ENCODE results near the gene TSSK6. TPM values are rescaled to one million over a fixed set of nuclear protein-coding genes. Genes with fewer than 3 reads are reported as not detected.

The TSSK6 gene
- 3.4 and 6.4 TPM in 2 replicates for total RNA-seq

GRCh38 chr19:19514881-19515641 is at the start of gene TSSK6:
Gene TSSK6, minus strand, starts transcription at chr19:19515548. Its CDS starts 121 bp downstream, at chr19:19515427.
- Histone ChIP-seq H3K36me3 (ENCODE audit: control insufficient read depth, insufficient read depth, low read length) (no peaks in the 10 kb centered on the region), H3K27me3 (ENCODE audit: control insufficient read depth, insufficient read depth, low read length) (no peaks in the 10 kb centered on the region), H3K4me3 (ENCODE audit: low read depth, low read length) (peak within 1 kb of the TSS; percentile 82)
- no peak for DNase-seq (ENCODE audit: low read depth)
- no peak for TF ChIP-seq CTCF (IDR thresholded peaks at IDR 0.05; ENCODE audit: insufficient read depth, low read length, poor library complexity, severe bottlenecking)

DNA sequence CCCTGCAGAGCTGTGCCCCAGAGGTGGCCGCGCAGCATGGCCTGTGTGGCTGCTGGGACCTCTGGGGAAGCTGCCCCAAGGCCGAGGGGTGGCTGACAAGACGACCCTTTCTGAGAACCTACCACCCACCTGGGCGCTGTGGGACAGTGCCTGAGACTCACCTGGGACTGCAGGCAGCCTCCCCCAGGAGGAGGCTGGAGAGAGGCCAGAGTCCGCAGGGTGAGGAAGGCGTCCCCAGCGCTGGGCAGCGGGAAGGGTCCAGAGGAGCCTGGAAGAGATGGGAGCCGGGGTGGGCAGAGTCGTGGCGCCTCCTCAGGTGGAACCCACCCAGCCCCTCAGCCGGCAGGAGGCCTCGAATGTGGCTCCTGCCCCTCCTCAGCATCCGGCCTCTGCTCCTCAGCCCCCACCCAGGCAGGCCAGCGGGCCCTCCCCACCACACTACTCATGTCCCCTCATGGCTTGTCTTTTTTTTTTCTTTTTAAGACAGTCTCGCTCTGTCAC is 48.0 kb upstream of the TSSK6 start:
- Histone ChIP-seq H3K27me3 (ENCODE audit: control insufficient read depth, insufficient read depth, low read length) (no peaks in the 10 kb centered on the region), H3K4me3 (ENCODE audit: low read depth, low read length) (no peak overlapping the region), H3K36me3 (ENCODE audit: control insufficient read depth, insufficient read depth, low read length) (no peaks in the 10 kb centered on the region)
- TF ChIP-seq CTCF (IDR thresholded peaks at IDR 0.05; ENCODE audit: insufficient read depth, low read length, poor library complexity, severe bottlenecking): no peak
- no peak for DNase-seq (ENCODE audit: low read depth)

DNA sequence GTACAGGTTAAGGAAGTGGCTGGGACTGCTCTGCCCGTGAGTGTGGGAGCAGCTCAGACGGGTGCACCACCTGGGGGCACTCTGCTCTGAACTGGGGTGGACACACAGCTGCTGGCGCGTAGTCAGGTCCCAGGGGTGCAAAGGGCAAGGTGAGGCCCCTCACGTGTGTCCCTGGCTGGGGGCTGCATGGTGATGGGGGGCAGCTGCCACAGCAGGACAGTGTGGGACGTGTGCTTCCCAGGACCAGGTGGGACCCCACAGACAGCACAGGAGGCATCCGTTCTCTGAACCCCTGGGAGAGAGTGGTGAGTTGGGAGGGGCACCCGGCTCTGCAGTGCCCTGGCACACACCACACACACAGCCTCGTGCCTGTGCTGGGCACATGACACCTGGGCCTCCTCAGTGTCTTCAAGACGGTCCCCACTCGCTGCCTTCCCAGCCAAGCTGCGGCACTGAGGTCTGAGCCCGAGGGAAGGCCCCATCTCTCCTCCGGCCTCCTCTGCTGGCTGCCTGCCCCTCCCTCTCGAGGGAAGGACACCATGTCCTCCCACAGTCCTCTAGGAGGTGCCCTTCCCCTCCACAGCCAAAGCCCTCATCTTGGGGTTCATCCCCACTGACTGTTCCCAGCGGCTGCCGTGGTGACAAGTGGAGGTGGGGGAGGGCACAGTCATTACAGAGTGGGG is 47.5 kb upstream of the TSSK6 start:
- no peak for DNase-seq (ENCODE audit: low read depth)
- Histone ChIP-seq H3K36me3 (ENCODE audit: control insufficient read depth, insufficient read depth, low read length) (no peaks in the 10 kb centered on the region), H3K4me3 (ENCODE audit: low read depth, low read length) (no peak overlapping the region), H3K27me3 (ENCODE audit: control insufficient read depth, insufficient read depth, low read length) (no peaks in the 10 kb centered on the region)
- TF ChIP-seq CTCF (IDR thresholded peaks at IDR 0.05; ENCODE audit: insufficient read depth, low read length, poor library complexity, severe bottlenecking): no peak

GRCh38 chr19:19561946-19562664 is 46.8 kb upstream of the TSSK6 start:
- Histone ChIP-seq H3K4me3 (ENCODE audit: low read depth, low read length) (no peak overlapping the region), H3K36me3 (ENCODE audit: control insufficient read depth, insufficient read depth, low read length) (no peaks in the 10 kb centered on the region), H3K27me3 (ENCODE audit: control insufficient read depth, insufficient read depth, low read length) (no peaks in the 10 kb centered on the region)
- no peak for TF ChIP-seq CTCF (IDR thresholded peaks at IDR 0.05; ENCODE audit: insufficient read depth, low read length, poor library complexity, severe bottlenecking)
- DNase-seq (ENCODE audit: low read depth): no peak

GRCh38 chr19:19559931-19560330 is 44.6 kb upstream of the TSSK6 start:
- H3K27me3 ChIP-seq (ENCODE audit: control insufficient read depth, insufficient read depth, low read length): no peaks in the 10 kb centered on the region
- TF ChIP-seq CTCF (IDR thresholded peaks at IDR 0.05; ENCODE audit: insufficient read depth, low read length, poor library complexity, severe bottlenecking): no peak
- no peak overlapping the region for H3K4me3 ChIP-seq (ENCODE audit: low read depth, low read length)
- DNase-seq (ENCODE audit: low read depth): no peak
- H3K36me3 ChIP-seq (ENCODE audit: control insufficient read depth, insufficient read depth, low read length): no peaks in the 10 kb centered on the region

Data from kidney epithelial cell (primary cell).